Lower leg skin (tissue), 3 donors: ENCODE measurements around the gene ARHGAP15.

ENCODE experiments used
- POLR2A ChIP-seq, 2 donors: fragments of 450-650 bp; IDR thresholded peaks; one replicate each; pipeline ENCODE4 v1.6.1; 2016 to 2017; ENCODE audit warnings: antibody characterized with exemption in 2 of 2, mild to moderate bottlenecking in 1 of 2, moderate library complexity in 1 of 2
- TF ChIP-seq, protein P1 (sequence below), 3 donors: fragments of 450-650 bp; IDR thresholded peaks; one replicate each; pipeline ENCODE4 v1.5.1; 2016; ENCODE audit warnings: antibody characterized with exemption in 3 of 3, mild to moderate bottlenecking in 3 of 3, moderate library complexity in 2 of 3

DNA sequence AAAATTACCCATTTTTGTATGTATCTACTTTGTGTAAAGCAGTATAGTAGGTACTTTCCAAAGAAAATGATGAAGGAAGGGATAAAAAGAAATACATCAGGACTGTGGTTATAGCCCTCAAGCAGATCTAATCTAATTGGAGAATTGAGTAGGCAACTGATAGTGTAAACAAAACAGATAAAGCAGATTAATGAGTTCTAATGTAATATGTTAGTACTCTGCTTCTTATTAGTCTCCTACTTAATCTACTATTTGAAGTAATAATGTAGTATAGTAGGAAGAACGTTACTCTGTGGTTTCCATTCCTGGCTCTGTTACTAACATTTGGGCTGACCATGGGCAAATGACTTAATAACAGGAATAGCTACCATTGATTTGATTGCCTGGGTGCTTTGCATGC is 250.7 kb downstream of the ARHGAP15 start:
- TF ChIP-seq, protein P1, sequence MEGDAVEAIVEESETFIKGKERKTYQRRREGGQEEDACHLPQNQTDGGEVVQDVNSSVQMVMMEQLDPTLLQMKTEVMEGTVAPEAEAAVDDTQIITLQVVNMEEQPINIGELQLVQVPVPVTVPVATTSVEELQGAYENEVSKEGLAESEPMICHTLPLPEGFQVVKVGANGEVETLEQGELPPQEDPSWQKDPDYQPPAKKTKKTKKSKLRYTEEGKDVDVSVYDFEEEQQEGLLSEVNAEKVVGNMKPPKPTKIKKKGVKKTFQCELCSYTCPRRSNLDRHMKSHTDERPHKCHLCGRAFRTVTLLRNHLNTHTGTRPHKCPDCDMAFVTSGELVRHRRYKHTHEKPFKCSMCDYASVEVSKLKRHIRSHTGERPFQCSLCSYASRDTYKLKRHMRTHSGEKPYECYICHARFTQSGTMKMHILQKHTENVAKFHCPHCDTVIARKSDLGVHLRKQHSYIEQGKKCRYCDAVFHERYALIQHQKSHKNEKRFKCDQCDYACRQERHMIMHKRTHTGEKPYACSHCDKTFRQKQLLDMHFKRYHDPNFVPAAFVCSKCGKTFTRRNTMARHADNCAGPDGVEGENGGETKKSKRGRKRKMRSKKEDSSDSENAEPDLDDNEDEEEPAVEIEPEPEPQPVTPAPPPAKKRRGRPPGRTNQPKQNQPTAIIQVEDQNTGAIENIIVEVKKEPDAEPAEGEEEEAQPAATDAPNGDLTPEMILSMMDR (IDR thresholded peaks at IDR 0.05): no peak
- TF ChIP-seq POLR2A (IDR thresholded peaks at IDR 0.05): no peak
